Ovary (tissue), 9 donors: ENCODE measurements around the gene POLA1. TPM values are rescaled to one million over a fixed set of nuclear protein-coding genes. Genes with fewer than 3 reads are reported as not detected.

ENCODE experiments used
- DNase-seq, 5 donors: peaks; one replicate each; pipeline ENCODE4 v3.0.0-alpha.2; 2019 to 2020
- H3K27ac ChIP-seq, 2 donors: fragments of 200-600 bp; one replicate each; pipeline versions ENCODE4 v1.5.1 to v1.8.0; 2019 to 2022
- H3K27me3 ChIP-seq: fragments of 200-600 bp; one replicate; pipeline ENCODE4 v1.8.0; 2022
- H3K36me3 ChIP-seq: fragments of 200-600 bp; sonication (generic); one replicate; pipeline ENCODE4 v1.5.1; 2019
- H3K4me1 ChIP-seq: one replicate; pipeline ENCODE4 v1.8.1; 2013; ENCODE audit warnings: mild to moderate bottlenecking, moderate library complexity; ENCODE audit not compliant: insufficient read depth
- H3K4me3 ChIP-seq: fragments of 200-600 bp; sonication (generic); one replicate; pipeline ENCODE4 v1.5.1; 2017
- H3K9me3 ChIP-seq, 2 donors: fragments of 200-600 bp in 1 of 2; sonication (generic) in 1 of 2; one replicate each; pipeline versions ENCODE4 v1.5.1 to v1.8.1; 2013 to 2019; ENCODE audit warnings: mild to moderate bottlenecking in 1 of 2, moderate library complexity in 1 of 2
- EP300 ChIP-seq: sonication (generic); formaldehyde crosslinking; IDR thresholded peaks from one replicate; pipeline ENCODE4 v1.6.1; 2017; ENCODE audit warnings: antibody characterized with exemption
- POLR2A ChIP-seq: fragments of 450-650 bp; IDR thresholded peaks from one replicate; pipeline ENCODE4 v1.6.1; 2017; ENCODE audit warnings: antibody characterized with exemption, mild to moderate bottlenecking, moderate library complexity
- WGBS, 3 donors: extraction: QIAGEN DNeasy Blood & Tissue Kit in 1 of 3; methylation state at CpG; one replicate each; pipeline versions ENCODE4 v1.1.5 to v1.1.7; 2013 to 2017; 5-methylcytosine and 5-hydroxymethylcytosine counted together
- intact Hi-C, 4 donors: fragments of 100-400 bp; cut with DNase I; formaldehyde crosslinking; loops; one replicate each; pipeline versions ENCODE4 v1.11.0 to v1.15.1; 2022 to 2023
- polyA plus RNA-seq, 2 donors: library from polyadenylated mRNA; stranded (reverse); fragments of 200-250 nt in 1 of 2; fragments of 350-450 nt in 1 of 2; fragmentation: Illumina TruSeq in 1 of 2; extraction: RNeasy Lipid Tissue Mini Kit (QIAGEN cat#74804) in 1 of 2; gene quantifications; one replicate each; pipeline ENCODE4 v1.2.3, GENCODE V29; 2013 to 2014
- total RNA-seq, 7 donors: library from RNA; depleted of rRNA in 2 of 7; stranded (reverse); fragments of >200 nt in 2 of 7; fragmentation: NEBNext Ultra II Directional in 3 of 7; extraction: Animal tissue kit (Norgen Biotek cat#: 25700) in 3 of 7; gene quantifications; one replicate each; pipeline versions ENCODE4 v1.1.0 to v1.2.4, GENCODE V29; 2016 to 2023
- TF ChIP-seq, protein P1 (sequence below), 3 donors: fragments of 450-650 bp in 2 of 3; fragments of 200-600 bp in 1 of 3; IDR thresholded peaks; one replicate each; pipeline versions ENCODE4 v1.5.1 to v1.8.0; 2016 to 2022; ENCODE audit warnings: antibody characterized with exemption in 3 of 3, mild to moderate bottlenecking in 1 of 3
- donor health status: DM: no; HTN: no; CAD: no; lungs with moderate emphysema.
- donor health status: DM: no; HTN: no; CAD: no.
- donor health status: Bipolar disorder and iron deficiency.
- donor health status: DM: yes; HTN: yes; CAD: no.
- donor health status: DM: no; HTN: no; CAD: no.
- donor health status: DM: yes; HTN: yes; CAD: no.

Gene POLA1
- total and polyA plus RNA-seq, 9 donors = 5.9 to 20.2 (median 14.1) TPM

GRCh38 chrX:24728530-24728929 is 34.8 kb downstream of the POLA1 start:
- Histone ChIP-seq H3K4me1 (no peaks in the 10 kb centered on the region), H3K27ac (no peak overlapping the region), H3K9me3 (no peaks in the 10 kb centered on the region), H3K36me3 (no peaks in the 10 kb centered on the region), H3K4me3 (no peak overlapping the region), H3K27me3 (no peaks in the 10 kb centered on the region)
- WGBS, 3 donors = 64 to 72% (median 71%) methylated on average over 3 of the region's 3 CpGs
- intact Hi-C loops = no loop called here
- TF ChIP-seq EP300 = no peak
- no peak for TF ChIP-seq POLR2A
- TF ChIP-seq, protein P1, sequence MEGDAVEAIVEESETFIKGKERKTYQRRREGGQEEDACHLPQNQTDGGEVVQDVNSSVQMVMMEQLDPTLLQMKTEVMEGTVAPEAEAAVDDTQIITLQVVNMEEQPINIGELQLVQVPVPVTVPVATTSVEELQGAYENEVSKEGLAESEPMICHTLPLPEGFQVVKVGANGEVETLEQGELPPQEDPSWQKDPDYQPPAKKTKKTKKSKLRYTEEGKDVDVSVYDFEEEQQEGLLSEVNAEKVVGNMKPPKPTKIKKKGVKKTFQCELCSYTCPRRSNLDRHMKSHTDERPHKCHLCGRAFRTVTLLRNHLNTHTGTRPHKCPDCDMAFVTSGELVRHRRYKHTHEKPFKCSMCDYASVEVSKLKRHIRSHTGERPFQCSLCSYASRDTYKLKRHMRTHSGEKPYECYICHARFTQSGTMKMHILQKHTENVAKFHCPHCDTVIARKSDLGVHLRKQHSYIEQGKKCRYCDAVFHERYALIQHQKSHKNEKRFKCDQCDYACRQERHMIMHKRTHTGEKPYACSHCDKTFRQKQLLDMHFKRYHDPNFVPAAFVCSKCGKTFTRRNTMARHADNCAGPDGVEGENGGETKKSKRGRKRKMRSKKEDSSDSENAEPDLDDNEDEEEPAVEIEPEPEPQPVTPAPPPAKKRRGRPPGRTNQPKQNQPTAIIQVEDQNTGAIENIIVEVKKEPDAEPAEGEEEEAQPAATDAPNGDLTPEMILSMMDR (IDR thresholded peaks at IDR 0.05) = no peak
- no peak for DNase-seq

DNA sequence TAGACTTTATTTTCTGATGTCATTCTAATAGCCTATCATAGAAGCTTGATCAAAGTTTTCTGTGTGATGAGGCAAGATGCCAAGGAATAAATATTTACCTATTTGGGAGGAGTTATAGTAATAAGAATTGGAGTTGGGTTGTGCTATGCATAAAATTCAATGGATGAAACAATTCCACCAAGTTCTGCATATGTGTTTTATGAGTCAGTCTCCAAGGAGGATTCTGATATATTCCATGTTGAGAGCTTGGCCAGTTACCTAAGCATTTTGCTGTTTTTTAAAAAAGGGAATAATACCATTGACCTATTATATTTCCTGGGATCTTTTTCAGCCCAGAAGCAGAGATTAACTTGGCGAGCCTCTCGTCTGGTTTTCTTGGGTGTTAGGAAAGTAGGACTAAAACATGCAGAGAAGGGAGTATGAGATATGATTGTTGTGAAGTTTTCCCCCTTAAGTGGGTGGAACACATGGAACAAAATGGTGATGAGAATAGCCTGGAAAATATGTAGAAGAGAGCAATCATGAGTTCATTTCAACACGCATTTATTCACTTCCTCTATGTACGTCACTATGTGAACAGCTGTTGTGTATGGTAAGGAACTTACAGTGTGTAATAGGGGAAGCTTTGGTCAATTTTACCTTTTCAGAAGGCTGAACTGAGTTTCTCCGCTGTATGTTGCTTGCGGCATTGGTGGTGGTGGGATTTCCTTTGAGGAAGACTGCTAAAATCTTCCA is 39.2 kb downstream of the POLA1 start:
- TF ChIP-seq EP300 = no peak
- TF ChIP-seq POLR2A = no peak
- TF ChIP-seq, protein P1 (IDR thresholded peaks at IDR 0.05) = no peak
- Histone ChIP-seq H3K4me3 (no peak overlapping the region), H3K36me3 (no peaks in the 10 kb centered on the region), H3K27me3 (no peaks in the 10 kb centered on the region), H3K27ac (no peak overlapping the region), H3K4me1 (no peaks in the 10 kb centered on the region), H3K9me3 (no peaks in the 10 kb centered on the region)
- DNase-seq = no peak
- WGBS, 3 donors = 72 to 82% (median 78%) methylated on average over 6 of the region's 6 CpGs
- intact Hi-C loops = no loop called here

DNA sequence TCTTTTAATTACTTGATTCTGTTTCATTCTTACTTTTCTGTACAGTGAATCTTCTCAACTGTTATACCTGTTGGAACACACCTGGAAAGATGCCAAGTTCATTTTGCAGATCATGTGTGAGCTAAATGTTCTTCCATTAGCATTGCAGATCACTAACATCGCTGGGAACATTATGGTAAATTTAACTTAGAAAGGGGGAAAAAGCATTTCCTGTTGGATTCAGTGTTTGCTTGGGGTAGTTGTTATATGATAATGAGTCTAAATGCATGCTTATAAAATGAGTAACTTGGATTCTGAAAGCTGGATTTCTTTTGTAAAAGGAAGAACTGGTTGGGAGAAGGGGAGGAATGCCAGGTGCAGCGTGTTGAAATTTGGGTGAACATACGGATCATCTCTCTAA is 47.6 kb downstream of the POLA1 start:
- H3K36me3 ChIP-seq = no peaks in the 10 kb centered on the region
- H3K4me3 ChIP-seq = no peak overlapping the region
- DNase-seq = no peak
- no peaks in the 10 kb centered on the region for H3K9me3 ChIP-seq
- no peaks in the 10 kb centered on the region for H3K4me1 ChIP-seq
- no peaks in the 10 kb centered on the region for H3K27me3 ChIP-seq
- 48 to 51% (median 50%) methylated on average over 3 of the region's 3 CpGs for WGBS, 3 donors
- intact Hi-C loops = no loop called here
- no peak overlapping the region for H3K27ac ChIP-seq
- TF ChIP-seq EP300 (no peak), POLR2A (no peak)
- TF ChIP-seq, protein P1 (IDR thresholded peaks at IDR 0.05) = no peak

DNA sequence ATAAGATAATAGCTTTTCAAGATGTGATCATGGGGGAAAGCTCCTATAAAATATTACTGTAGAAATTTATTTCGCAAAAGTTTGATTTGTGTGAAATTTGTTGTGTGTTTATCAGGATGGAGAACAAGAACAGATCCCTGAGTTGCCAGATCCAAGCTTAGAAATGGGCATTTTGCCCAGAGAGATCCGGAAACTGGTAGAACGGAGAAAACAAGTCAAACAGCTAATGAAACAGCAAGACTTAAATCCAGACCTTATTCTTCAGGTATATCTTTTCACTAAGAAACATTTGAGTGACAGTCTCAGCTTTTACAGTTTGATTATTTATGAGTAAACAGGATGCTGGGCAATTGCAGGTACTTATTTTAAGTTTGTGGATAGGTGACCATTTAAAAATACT is 54.5 kb downstream of the POLA1 start:
- H3K36me3 ChIP-seq = no peaks in the 10 kb centered on the region
- DNase-seq = no peak
- no peaks in the 10 kb centered on the region for H3K9me3 ChIP-seq
- H3K4me1 ChIP-seq = no peaks in the 10 kb centered on the region
- no peak overlapping the region for H3K4me3 ChIP-seq
- TF ChIP-seq POLR2A (no peak), EP300 (no peak)
- TF ChIP-seq, protein P1 (IDR thresholded peaks at IDR 0.05) = no peak
- H3K27me3 ChIP-seq = no peaks in the 10 kb centered on the region
- intact Hi-C loops = no loop called here
- 76 to 82% (median 79%) methylated on average over 3 of the region's 3 CpGs for WGBS, 3 donors
- H3K27ac ChIP-seq = no peak overlapping the region
